Heart left ventricle (tissue), 13 donors: ENCODE results near the gene LRRC14B.

Experiments
- POLR2A ChIP-seq, 2 donors: fragments of 450-650 bp; IDR thresholded peaks; one replicate each; pipeline ENCODE4 v1.6.1; 2017; ENCODE audit warnings: antibody characterized with exemption in 2 of 2, mild to moderate bottlenecking in 2 of 2, moderate library complexity in 2 of 2
- TF ChIP-seq, protein P1 (sequence below), 12 donors: fragments of 200-600 bp; sonication (generic) in 4 of 12; IDR thresholded peaks; one replicate each; pipeline versions ENCODE4 v1.5.0 to v1.8.0; 2018 to 2022; ENCODE audit warnings: antibody characterized with exemption in 12 of 12, mild to moderate bottlenecking in 5 of 12
- donor health status: ischemic (EF 13 %, LVEDD 7.1; RV severe dilation, severe dysfunction).
- donor health status: DM: no; HTN: yes; CAD: no.
- donor health status: DM: no; HTN: no; CAD: no.
- donor health status: ischemic (EF 25% LVEDD 6.9; RV normal size, moderate dysfunction).
- donor health status: ischemic (EF 25% LVEDD 5.7; RV mildly dilated, moderate dysfunction).
- donor health status: ischemic (EF 35%, LVEDD 5.7; RV mildly dilated, moderate dysfunction).
- donor health status: nonischemic (EF 11% LVEDD 7.7; RV severe dilation, severe dysfunction).
- donor health status: DM: yes; HTN: yes; CAD: no.
- donor health status: PGD.
- donor health status: ischemic (EF 29% LVEDD 5.4; RV normal size, mild dysfunction).
- donor health status: nonischemic (EF 23%, LVEDD 6.1; RV moderate dilation, normal function).

DNA sequence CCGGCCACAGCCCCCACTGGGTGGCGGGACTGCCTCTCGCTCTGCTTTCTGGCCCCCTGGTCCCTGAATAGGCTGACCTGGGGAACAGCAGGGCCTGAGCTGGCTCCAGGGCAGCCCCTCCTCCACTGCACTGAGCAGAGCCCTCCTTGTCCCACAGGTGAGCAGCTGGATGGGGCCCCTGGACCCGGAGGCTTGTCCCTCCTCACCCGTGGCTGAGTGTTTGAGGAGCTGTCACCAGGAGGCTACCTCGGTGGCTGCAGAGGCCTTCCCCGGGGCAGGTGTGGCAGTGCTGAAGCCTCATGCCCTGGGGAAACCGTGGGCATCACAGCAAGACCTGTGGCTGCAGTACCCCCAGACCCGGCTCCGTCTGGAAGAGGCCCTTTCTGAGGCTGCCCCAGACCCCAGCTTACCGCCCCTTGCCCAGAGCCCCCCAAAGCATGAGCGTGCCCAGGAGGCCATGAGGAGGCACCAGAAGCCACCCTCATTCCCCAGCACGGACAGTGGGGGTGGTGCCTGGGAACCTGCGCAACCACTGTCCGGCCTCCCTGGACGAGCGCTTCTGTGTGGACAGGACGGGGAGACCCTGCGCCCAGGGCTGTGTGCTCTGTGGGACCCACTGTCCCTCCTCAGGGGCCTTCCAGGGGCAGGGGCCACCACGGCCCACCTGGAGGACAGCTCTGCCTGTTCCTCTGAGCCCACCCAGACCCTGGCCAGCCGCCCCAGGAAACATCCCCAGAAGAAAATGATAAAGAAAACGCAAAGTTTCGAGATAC lies 28.5 kb upstream of the LRRC14B start:
- TF ChIP-seq, protein P1, sequence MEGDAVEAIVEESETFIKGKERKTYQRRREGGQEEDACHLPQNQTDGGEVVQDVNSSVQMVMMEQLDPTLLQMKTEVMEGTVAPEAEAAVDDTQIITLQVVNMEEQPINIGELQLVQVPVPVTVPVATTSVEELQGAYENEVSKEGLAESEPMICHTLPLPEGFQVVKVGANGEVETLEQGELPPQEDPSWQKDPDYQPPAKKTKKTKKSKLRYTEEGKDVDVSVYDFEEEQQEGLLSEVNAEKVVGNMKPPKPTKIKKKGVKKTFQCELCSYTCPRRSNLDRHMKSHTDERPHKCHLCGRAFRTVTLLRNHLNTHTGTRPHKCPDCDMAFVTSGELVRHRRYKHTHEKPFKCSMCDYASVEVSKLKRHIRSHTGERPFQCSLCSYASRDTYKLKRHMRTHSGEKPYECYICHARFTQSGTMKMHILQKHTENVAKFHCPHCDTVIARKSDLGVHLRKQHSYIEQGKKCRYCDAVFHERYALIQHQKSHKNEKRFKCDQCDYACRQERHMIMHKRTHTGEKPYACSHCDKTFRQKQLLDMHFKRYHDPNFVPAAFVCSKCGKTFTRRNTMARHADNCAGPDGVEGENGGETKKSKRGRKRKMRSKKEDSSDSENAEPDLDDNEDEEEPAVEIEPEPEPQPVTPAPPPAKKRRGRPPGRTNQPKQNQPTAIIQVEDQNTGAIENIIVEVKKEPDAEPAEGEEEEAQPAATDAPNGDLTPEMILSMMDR (IDR thresholded peaks at IDR 0.05): no peak
- no peak for TF ChIP-seq POLR2A (IDR thresholded peaks at IDR 0.05)
